ENCODE data around the gene MYT1.
"Not testable (repeated sequence)": the region's sequence is repeated elsewhere in the genome, so short reads cannot be mapped to it uniquely, and the experiment has no call there.

The MYT1 gene

GRCh38 chr20:64283646-64284045 is 119.4 kb downstream of the MYT1 start:
- TF ChIP-seq CTCF (IDR thresholded peaks at IDR 0.05; ENCODE audit: control insufficient read depth, extremely low read depth, insufficient read depth), result no peak
- DNase-seq (ENCODE audit: low read depth), result no peak

GRCh38 chr20:64285579-64286446 is 121.6 kb downstream of the MYT1 start:
- peak; percentile 74 for TF ChIP-seq CTCF (IDR thresholded peaks at IDR 0.05; ENCODE audit: control insufficient read depth, extremely low read depth, insufficient read depth)
- DNase-seq (ENCODE audit: low read depth), result peak; percentile 62
- H3K4me3 ChIP-seq (ENCODE audit: low read depth, low read length), result not testable (repeated sequence)

More at GRCh38 chr20:64283646-64284045, 119.4 kb downstream of the MYT1 start:
- no peak overlapping the region for H3K4me3 ChIP-seq (ENCODE audit: low read depth, low read length)

- DNase-seq (ENCODE audit: low read depth), result not testable (repeated sequence)
These were observed 122.4 kb downstream of the MYT1 start for GRCh38 chr20:64286447-64287263.

GRCh38 chr20:64287264-64287590 is 123.0 kb downstream of the MYT1 start:
- DNase-seq (ENCODE audit: low read depth); H3K4me3 ChIP-seq (ENCODE audit: low read depth, low read length): not testable (repeated sequence)

More at GRCh38 chr20:64286447-64287263, 122.4 kb downstream of the MYT1 start:
- H3K4me3 ChIP-seq (ENCODE audit: low read depth, low read length), result not testable (repeated sequence)

All from LNCaP clone FGC (cell line).